ENCODE data around the gene SORCS2. TPM values are rescaled to one million over a fixed set of nuclear protein-coding genes. Genes with fewer than 3 reads are reported as not detected.

The SORCS2 gene
- total and polyA plus RNA-seq, 2 of the 4 experiments (the other 2 are of a cell fraction), result 0.36 to 0.62 TPM

GRCh38 chr4:7530082-7530481 lies 337.7 kb downstream of the SORCS2 start:
- no peaks in the 10 kb centered on the region for H3K9me1 ChIP-seq (ENCODE audit: insufficient read depth, low read length)
- no peaks in the 10 kb centered on the region for H3K36me3 ChIP-seq (ENCODE audit: control insufficient read depth, insufficient read depth, low read length)
- no peak overlapping the region for H4K91ac ChIP-seq (ENCODE audit: insufficient read depth, low read depth, low read length)
- H3K4me1 ChIP-seq (ENCODE audit: control insufficient read depth, insufficient read depth, low read length), result no peaks in the 10 kb centered on the region
- H3K23ac ChIP-seq (ENCODE audit: low read depth, low read length), result no peak overlapping the region
- no peak overlapping the region for H2BK120ac ChIP-seq (ENCODE audit: low read depth, low read length)
- H3K4ac ChIP-seq (ENCODE audit: low read depth, low read length), result no peak overlapping the region
- BruUV-seq (replicated peaks), result no TSS peak
- ChIA-PET CTCF (no interaction called here), POLR2A (ENCODE audit: unreplicated experiment) (no interaction called here)
- no peak for TF ChIP-seq CHD1 (IDR thresholded peaks at IDR 0.05; ENCODE audit: low read depth, low read length)
- TF ChIP-seq RCOR1 (IDR thresholded peaks at IDR 0.05; ENCODE audit: insufficient replicate concordance, low read length), result no peak
- TF ChIP-seq MAZ (IDR thresholded peaks at IDR 0.05; ENCODE audit: borderline replicate concordance, low read depth, low read length), result no peak
- no peak for TF ChIP-seq RAD21 (IDR thresholded peaks at IDR 0.05; ENCODE audit: low read length)
- no peak overlapping the region for H2AFZ ChIP-seq (replicated peaks; ENCODE audit: low read length, poor library complexity)
- H2AK9ac ChIP-seq (replicated peaks; ENCODE audit: low read depth, low read length, poor library complexity), result no peak overlapping the region
- WGBS, 2 experiments (ENCODE audit: extremely low coverage in 2 of 2, insufficient read length in 1 of 2), result 40% methylated on average over 2 of the region's 7 CpGs; no CpG with 5 or more reads in 1 of the 2 experiments
- H3K9ac ChIP-seq (ENCODE audit: low read depth, low read length), result no peak overlapping the region
- no peak overlapping the region for H2BK20ac ChIP-seq (ENCODE audit: low read depth, low read length)
- H3K27ac ChIP-seq (ENCODE audit: insufficient read depth, low read length), result no peak overlapping the region
- in situ Hi-C loops (cut with MboI; ENCODE audit: low sequenced_read_pairs) (no loop called here), intact Hi-C loops (cut with micrococcal nuclease) (no loop called here), dilution Hi-C loops (cut with HindIII; ENCODE audit: low sequenced_read_pairs, unreplicated experiment) (no loop called here)
- no peaks in the 10 kb centered on the region for H3K79me1 ChIP-seq (ENCODE audit: low read depth in 1 of 2, low read length in 2 of 2)
- DNase-seq (no peak), ATAC-seq (ENCODE audit: low read depth) (no peak)
- H4K20me1 ChIP-seq (ENCODE audit: insufficient read depth, low read length), result no peaks in the 10 kb centered on the region
- H3K9me3 ChIP-seq (ENCODE audit: control insufficient read depth, insufficient read depth, low read length), result peaks cover 4% of the 10 kb centered on the region; the same call in 1 of the 2 replicates
- no peak overlapping the region for H4K8ac ChIP-seq (ENCODE audit: low read depth in 2 of 2, low read length in 2 of 2)
- no peak overlapping the region for H3K56ac ChIP-seq (ENCODE audit: extremely low read depth, insufficient read depth, low read length)
- no peak overlapping the region for H3K4me3 ChIP-seq (ENCODE audit: insufficient read depth, low read depth, low read length)
- H3K18ac ChIP-seq (ENCODE audit: low read depth, low read length), result no peak overlapping the region
- H3K4me2 ChIP-seq (ENCODE audit: low read depth, low read length), result no peak overlapping the region
- H3K14ac ChIP-seq (replicated peaks; ENCODE audit: low read depth, low read length), result no peak overlapping the region
- no peak overlapping the region for H4K5ac ChIP-seq (ENCODE audit: low read depth, low read length)
- no peak overlapping the region for H2BK5ac ChIP-seq (ENCODE audit: low read depth, low read length, poor library complexity, severe bottlenecking)
- H2AK5ac ChIP-seq (ENCODE audit: low read depth, low read length), result no peak overlapping the region
- peaks cover 32% of the 10 kb centered on the region for H3K27me3 ChIP-seq (ENCODE audit: control insufficient read depth, insufficient read depth, low read length)
- H2BK15ac ChIP-seq (ENCODE audit: low read depth, low read length), result no peak overlapping the region
